HepG2 (cell line): Measurements from ENCODE around the gene CLMP. TPM values are rescaled to one million over a fixed set of nuclear protein-coding genes. Genes with fewer than 3 reads are reported as not detected.

Experiments
- ARID3A ChIP-seq: IDR thresholded peaks from 2 replicates; pipeline ENCODE4 v1.6.1; 2012; ENCODE audit warnings: low read depth, low read length, improper control_type of control experiment
- GTF3A ChIP-seq: sonication (generic); formaldehyde crosslinking; conservative IDR thresholded peaks from 2 replicates; pipeline ENCODE4 v1.4.0; 2020; ENCODE audit warnings: mild to moderate bottlenecking, missing genetic modification reagents
- KAT7 ChIP-seq: IDR thresholded peaks from 2 replicates; pipeline ENCODE4 v1.6.1; 2018; ENCODE audit warnings: borderline replicate concordance, missing compliant biosample characterization
- KDM5A ChIP-seq: fragments of 200-600 bp; sonication (generic); IDR thresholded peaks from 2 replicates; pipeline ENCODE4 v1.7.0; 2018; ENCODE audit warnings: antibody characterized with exemption, mild to moderate bottlenecking, low read length, borderline replicate concordance
- KLF13 ChIP-seq: sonication (generic); formaldehyde crosslinking; IDR thresholded peaks from 2 replicates; pipeline ENCODE4 v1.4.0; 2020; ENCODE audit warnings: mild to moderate bottlenecking, missing genetic modification reagents
- NFAT5 ChIP-seq: sonication (generic); formaldehyde crosslinking; IDR thresholded peaks from 2 replicates; pipeline ENCODE4 v1.4.0; 2020; ENCODE audit warnings: missing genetic modification reagents
- NFRKB ChIP-seq: fragments of 450-650 bp; IDR thresholded peaks from 2 replicates; pipeline ENCODE4 v1.6.1; 2017
- NRL ChIP-seq: sonication (generic); formaldehyde crosslinking; IDR thresholded peaks from 2 replicates; pipeline ENCODE4 v1.5.0; 2020; ENCODE audit warnings: missing genetic modification reagents, mild to moderate bottlenecking, moderate library complexity, borderline replicate concordance
- SAP130 ChIP-seq: IDR thresholded peaks from 2 replicates; pipeline ENCODE4 v1.6.1; 2016; ENCODE audit warnings: low read depth
- SIX4 ChIP-seq: sonication (generic); formaldehyde crosslinking; IDR thresholded peaks from 2 replicates; pipeline ENCODE4 v1.4.0; 2020; ENCODE audit warnings: missing genetic modification reagents
- THYN1 ChIP-seq: sonication (generic); formaldehyde crosslinking; IDR thresholded peaks from 2 replicates; pipeline ENCODE4 v1.8.1; 2023; ENCODE audit warnings: low read depth, mild to moderate bottlenecking, moderate library complexity, missing genetic modification reagents, borderline replicate concordance
- TOE1 ChIP-seq: sonication (generic); formaldehyde crosslinking; IDR thresholded peaks from 2 replicates; pipeline ENCODE4 v1.4.0; 2020; ENCODE audit warnings: mild to moderate bottlenecking, missing genetic modification reagents
- ZFP36L1 ChIP-seq: sonication (generic); formaldehyde crosslinking; IDR thresholded peaks from 2 replicates; pipeline ENCODE4 v1.8.0; 2022; ENCODE audit warnings: mild to moderate bottlenecking, missing genetic modification reagents, moderate library complexity
- ZMYM2 ChIP-seq: sonication (generic); formaldehyde crosslinking; IDR thresholded peaks from 2 replicates; pipeline ENCODE4 v1.8.0; 2022; ENCODE audit warnings: mild to moderate bottlenecking, missing genetic modification reagents
- ZNF10 ChIP-seq: sonication (generic); formaldehyde crosslinking; IDR thresholded peaks from 2 replicates; pipeline ENCODE4 v1.4.0; 2020; ENCODE audit warnings: mild to moderate bottlenecking, low read depth, missing genetic modification reagents, borderline replicate concordance
- ZNF274 ChIP-seq: sonication (generic); formaldehyde crosslinking; IDR thresholded peaks from 2 replicates; pipeline ENCODE4 v1.5.1; 2020; ENCODE audit warnings: mild to moderate bottlenecking, missing genetic modification reagents
- ZNF354B ChIP-seq: sonication (generic); formaldehyde crosslinking; IDR thresholded peaks from 2 replicates; pipeline ENCODE4 v1.8.0; 2022; ENCODE audit warnings: mild to moderate bottlenecking, missing genetic modification reagents
- ZNF501 ChIP-seq: sonication (generic); formaldehyde crosslinking; IDR thresholded peaks from 2 replicates; pipeline ENCODE4 v1.5.1; 2020; ENCODE audit warnings: mild to moderate bottlenecking, moderate library complexity, missing genetic modification reagents
- ZNF7 ChIP-seq: IDR thresholded peaks from 2 replicates; pipeline ENCODE4 v1.6.1; 2016; ENCODE audit warnings: missing biosample characterization, missing genetic modification reagents
- polyA plus RNA-seq, 8 experiments: library from polyadenylated mRNA; depleted of rRNA in 3 of 8; stranded (reverse) in 7 of 8; unstranded in 1 of 8; fragments of >200 nt; fragmentation: Illumina TruSeq in 4 of 8; extraction: Trizol in 4 of 8; gene quantifications; 2 replicates each; pipeline versions ENCODE4 v1.2.1 to v1.2.3, GENCODE V29; 2011 to 2016; ENCODE audit warnings: low read depth in 4 of 8, missing spikeins in 1 of 8, mixed read lengths in 1 of 8; ENCODE audit not compliant: insufficient read depth in 1 of 8
- total RNA-seq, 5 experiments: library from RNA; depleted of rRNA; stranded (reverse); fragments of >200 nt; fragmentation: Illumina TruSeq; extraction: Trizol; gene quantifications; 2 replicates each; pipeline ENCODE4 v1.2.3, GENCODE V29; 2016; ENCODE audit warnings: low read depth in 1 of 5
- TF ChIP-seq, protein P1 (sequence below): sonication (generic); formaldehyde crosslinking; conservative IDR thresholded peaks from 2 replicates; pipeline ENCODE4 v1.4.0; 2020; ENCODE audit warnings: missing genetic modification reagents
- TF ChIP-seq, protein P2 (sequence below): sonication (generic); formaldehyde crosslinking; conservative IDR thresholded peaks from 2 replicates; pipeline ENCODE4 v1.5.0; 2020; ENCODE audit warnings: missing genetic modification reagents

CLMP gene
- total and polyA plus RNA-seq, 2 of the 13 experiments (the other 11 are each of a cell fraction or from before 2014, with no cell fraction given), result not detected

- TF ChIP-seq ZNF7 (CRISPR knock-in tag) (0 out of 2 replicates have a peak, but pooled peaks have one; percentile 9), ARID3A (no peak), SAP130 (CRISPR knock-in tag) (peak; percentile 56), NFAT5 (CRISPR knock-in tag) (peak; percentile 67; the same call in 1 of the 2 replicates), ZNF10 (CRISPR knock-in tag) (no peak), TOE1 (CRISPR knock-in tag) (peak; percentile 79; the same call in 1 of the 2 replicates), KLF13 (CRISPR knock-in tag) (no peak), SIX4 (CRISPR knock-in tag) (no peak), THYN1 (no peak), ZMYM2 (CRISPR knock-in tag) (no peak), KAT7 (CRISPR knock-in tag) (peak; percentile 83; the same call in 1 of the 2 replicates), ZFP36L1 (CRISPR knock-in tag) (0 out of 2 replicates have a peak, but pooled peaks have one; percentile 36), GTF3A (no peak), ZNF501 (CRISPR knock-in tag) (peak; percentile 55), NRL (CRISPR knock-in tag) (peak; percentile 44; the same call in 1 of the 2 replicates), KDM5A (no peak), ZNF274 (no peak), ZNF354B (peak; percentile 57; the same call in 1 of the 2 replicates), NFRKB (no peak)
- TF ChIP-seq, protein P1, sequence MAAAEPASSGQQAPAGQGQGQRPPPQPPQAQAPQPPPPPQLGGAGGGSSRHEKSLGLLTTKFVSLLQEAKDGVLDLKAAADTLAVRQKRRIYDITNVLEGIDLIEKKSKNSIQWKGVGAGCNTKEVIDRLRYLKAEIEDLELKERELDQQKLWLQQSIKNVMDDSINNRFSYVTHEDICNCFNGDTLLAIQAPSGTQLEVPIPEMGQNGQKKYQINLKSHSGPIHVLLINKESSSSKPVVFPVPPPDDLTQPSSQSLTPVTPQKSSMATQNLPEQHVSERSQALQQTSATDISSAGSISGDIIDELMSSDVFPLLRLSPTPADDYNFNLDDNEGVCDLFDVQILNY (CRISPR knock-in tag), result no peak
- TF ChIP-seq, protein P2, sequence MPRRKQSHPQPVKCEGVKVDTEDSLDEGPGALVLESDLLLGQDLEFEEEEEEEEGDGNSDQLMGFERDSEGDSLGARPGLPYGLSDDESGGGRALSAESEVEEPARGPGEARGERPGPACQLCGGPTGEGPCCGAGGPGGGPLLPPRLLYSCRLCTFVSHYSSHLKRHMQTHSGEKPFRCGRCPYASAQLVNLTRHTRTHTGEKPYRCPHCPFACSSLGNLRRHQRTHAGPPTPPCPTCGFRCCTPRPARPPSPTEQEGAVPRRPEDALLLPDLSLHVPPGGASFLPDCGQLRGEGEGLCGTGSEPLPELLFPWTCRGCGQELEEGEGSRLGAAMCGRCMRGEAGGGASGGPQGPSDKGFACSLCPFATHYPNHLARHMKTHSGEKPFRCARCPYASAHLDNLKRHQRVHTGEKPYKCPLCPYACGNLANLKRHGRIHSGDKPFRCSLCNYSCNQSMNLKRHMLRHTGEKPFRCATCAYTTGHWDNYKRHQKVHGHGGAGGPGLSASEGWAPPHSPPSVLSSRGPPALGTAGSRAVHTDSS (CRISPR knock-in tag), result no peak
Measured at GRCh38 chr11:123061403-123062157, 133.5 kb downstream of the CLMP start, which contains the start of gene HSPA8 (continued).
